GM19468 (cell line): ENCODE results near the gene HUS1B.

ENCODE experiments used
- ATAC-seq: cut with Tn5 transposase; IDR thresholded peaks from one replicate; pipeline ENCODE4 v1.9.1; 2021; ENCODE audit warnings: mild to moderate bottlenecking, moderate library complexity, moderate number of reproducible peaks; ENCODE audit not compliant: unreplicated experiment; ENCODE audit errors: extremely low read depth

The HUS1B gene

GRCh38 chr6:628766-629165 lies 28.1 kb downstream of the HUS1B start:
- no peak for ATAC-seq

DNA sequence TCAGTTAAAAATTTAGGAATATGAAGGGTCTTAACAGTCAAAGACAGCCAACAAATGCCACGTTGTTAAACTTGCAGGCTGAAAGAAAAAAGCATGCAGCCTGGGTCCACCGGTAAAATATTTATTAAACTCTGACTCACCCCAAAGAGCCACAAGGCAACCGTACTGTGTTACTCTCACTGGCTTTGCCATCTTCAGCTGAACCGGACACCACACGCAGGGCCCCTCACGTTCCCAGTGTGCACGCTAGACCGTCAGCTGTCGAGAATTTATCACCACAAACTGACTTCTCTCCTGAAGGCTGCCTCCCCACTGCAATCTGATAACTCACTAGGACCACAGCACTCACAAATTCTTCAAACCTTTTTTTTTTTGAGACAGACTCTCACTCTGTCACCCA lies 30.7 kb downstream of the HUS1B start:
- ATAC-seq = no peak

DNA sequence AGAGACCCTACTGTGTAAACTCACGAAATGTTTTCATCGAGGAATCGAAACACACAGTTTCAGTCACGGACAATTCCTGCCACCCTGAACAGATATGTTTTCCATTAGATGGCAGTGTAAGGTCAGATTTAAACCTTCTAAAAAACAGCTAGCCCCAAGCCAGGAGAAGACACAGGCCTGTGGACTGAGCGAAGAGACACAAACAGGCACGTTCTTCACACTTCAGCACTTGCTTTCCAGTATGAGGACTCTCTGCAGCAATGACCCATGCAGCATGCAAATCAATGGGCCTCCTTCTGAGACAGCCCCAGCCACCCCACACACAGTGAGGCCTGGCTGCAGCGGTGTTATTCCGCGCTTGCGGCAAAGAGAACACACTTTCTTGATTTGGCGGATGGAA lies 31.9 kb downstream of the HUS1B start:
- ATAC-seq = no peak

GRCh38 chr6:622462-622861 lies 34.4 kb downstream of the HUS1B start:
- no peak for ATAC-seq

GRCh38 chr6:621931-622330 lies 35.0 kb downstream of the HUS1B start:
- ATAC-seq = no peak

- no peak for ATAC-seq
Measured at GRCh38 chr6:620950-621349, 36.0 kb downstream of the HUS1B start.

- ATAC-seq = no peak
Measured at GRCh38 chr6:620166-620565, 36.7 kb downstream of the HUS1B start.

- ATAC-seq = no peak
Measured at GRCh38 chr6:617456-618100, 39.3 kb downstream of the HUS1B start.

GRCh38 chr6:613981-614380 lies 42.9 kb downstream of the HUS1B start:
- ATAC-seq = no peak

DNA sequence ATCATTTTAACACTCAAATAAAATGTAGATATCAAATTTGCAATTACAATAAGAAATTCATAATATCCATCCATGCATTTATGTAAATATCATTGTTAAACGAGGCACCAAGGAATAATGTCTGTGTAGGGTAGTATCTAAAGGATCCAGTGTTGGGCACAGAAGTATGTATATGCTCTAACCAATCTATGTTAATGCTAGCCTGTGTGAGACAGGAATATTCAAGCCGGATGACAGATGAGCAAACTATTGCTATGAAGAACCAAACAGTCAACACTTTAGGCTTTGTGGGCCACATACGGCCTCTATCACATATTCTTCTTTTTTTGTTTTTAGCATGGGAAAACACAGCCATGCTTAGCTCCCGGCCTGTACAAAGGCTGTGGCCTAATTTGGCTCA lies 45.0 kb downstream of the HUS1B start:
- ATAC-seq = no peak

- no peak for ATAC-seq
Measured at GRCh38 chr6:610882-611281, 46.0 kb downstream of the HUS1B start.

- ATAC-seq = no peak
Measured at GRCh38 chr6:609905-610304, 47.0 kb downstream of the HUS1B start.

DNA sequence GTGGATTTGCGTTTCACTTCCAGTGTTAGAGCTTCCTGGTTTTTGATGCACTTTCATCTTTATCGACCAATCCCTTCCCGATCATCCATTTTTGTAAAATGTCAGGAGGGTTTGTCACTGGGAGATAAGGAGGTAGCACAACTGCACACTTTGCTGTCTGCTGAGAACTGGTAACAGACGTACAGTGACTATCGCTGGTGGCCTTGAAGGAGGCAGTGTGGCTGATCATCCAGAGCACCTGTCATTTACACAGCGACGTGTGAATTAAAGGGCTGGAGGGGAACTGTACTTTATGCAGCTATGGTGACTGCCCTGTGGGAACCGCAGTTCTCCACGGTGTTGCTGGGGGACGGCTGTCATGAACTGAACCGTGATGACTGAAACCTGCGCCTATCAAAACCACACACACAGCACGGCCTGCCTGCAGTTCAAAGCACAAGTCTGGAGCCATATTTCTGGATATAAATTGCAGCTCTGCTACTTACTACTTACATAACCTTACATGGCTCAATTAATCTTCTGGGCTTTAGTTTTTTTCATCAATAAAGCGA lies 50.0 kb downstream of the HUS1B start:
- no peak for ATAC-seq
